Nephron progenitor cell (in vitro differentiated cells): ENCODE data around the gene FBP1.

Experiments used
- DNase-seq: peaks from one replicate; pipeline ENCODE4 v3.0.0; 2021
- H3K27ac Mint-ChIP-seq: 2 replicates; pipeline ENCODE4 v1.8.0; 2021; ENCODE audit warnings: mild to moderate bottlenecking, moderate library complexity, mixed read lengths
- H3K27me3 Mint-ChIP-seq: 2 replicates; pipeline ENCODE4 v1.8.0; 2021; ENCODE audit warnings: mild to moderate bottlenecking, low read depth, mixed read lengths; ENCODE audit not compliant: poor library complexity
- H3K36me3 Mint-ChIP-seq: 2 replicates; pipeline ENCODE4 v1.8.0; 2021; ENCODE audit warnings: low read depth, mixed read lengths
- H3K4me1 Mint-ChIP-seq: 2 replicates; pipeline ENCODE4 v1.8.0; 2021; ENCODE audit warnings: mixed read lengths
- H3K4me3 Mint-ChIP-seq: 2 replicates; pipeline ENCODE4 v1.8.0; 2021; ENCODE audit warnings: mild to moderate bottlenecking, moderate library complexity, mixed read lengths
- H3K9me3 Mint-ChIP-seq: 2 replicates; pipeline ENCODE4 v1.8.0; 2021; ENCODE audit warnings: mild to moderate bottlenecking, moderate library complexity, mixed read lengths
- CTCF ChIP-seq: fragments of 200-600 bp; sonication (generic); IDR thresholded peaks from 2 replicates; pipeline ENCODE4 v1.5.0; 2021; ENCODE audit warnings: antibody characterized with exemption

FBP1 gene

GRCh38 chr9:94557376-94557775 lies 81.9 kb downstream of the FBP1 start:
- no peak overlapping the region for H3K27ac Mint-ChIP-seq
- peaks cover 17% of the 10 kb centered on the region for H3K36me3 Mint-ChIP-seq
- TF ChIP-seq CTCF: no peak
- no peak for DNase-seq
- peaks cover 17% of the 10 kb centered on the region for H3K27me3 Mint-ChIP-seq
- H3K4me3 Mint-ChIP-seq: no peak overlapping the region
- H3K9me3 Mint-ChIP-seq: no peaks in the 10 kb centered on the region
- peaks cover 8% of the 10 kb centered on the region for H3K4me1 Mint-ChIP-seq

- H3K4me3 Mint-ChIP-seq: no peak within 1 kb of the TSS
- H3K27me3 Mint-ChIP-seq: peaks cover 17% of the 10 kb centered on the region
- TF ChIP-seq CTCF: peak; percentile 53
- H3K36me3 Mint-ChIP-seq: peaks cover 27% of the 10 kb centered on the region
- H3K9me3 Mint-ChIP-seq: peaks cover 10% of the 10 kb centered on the region
- H3K4me1 Mint-ChIP-seq: peaks cover 10% of the 10 kb centered on the region
- H3K27ac Mint-ChIP-seq: no peak within 1 kb of the TSS
- DNase-seq: peak; percentile 75
Measured at GRCh38 chr9:94554439-94555331, 84.6 kb downstream of the FBP1 start, which contains the start of gene PCAT7. PCAT7 (plus strand) TSS chr9:94555083.

- TF ChIP-seq CTCF: no peak
- peaks cover 10% of the 10 kb centered on the region for H3K9me3 Mint-ChIP-seq
- H3K36me3 Mint-ChIP-seq: peaks cover 24% of the 10 kb centered on the region
- no peak overlapping the region for H3K4me3 Mint-ChIP-seq
- H3K27me3 Mint-ChIP-seq: peaks cover 17% of the 10 kb centered on the region
- no peak for DNase-seq
- no peak overlapping the region for H3K27ac Mint-ChIP-seq
- H3K4me1 Mint-ChIP-seq: peaks cover 10% of the 10 kb centered on the region
Measured at GRCh38 chr9:94554078-94554438, 85.3 kb downstream of the FBP1 start.
